Measurements from ENCODE around the gene PPIE.

The PPIE gene

DNA sequence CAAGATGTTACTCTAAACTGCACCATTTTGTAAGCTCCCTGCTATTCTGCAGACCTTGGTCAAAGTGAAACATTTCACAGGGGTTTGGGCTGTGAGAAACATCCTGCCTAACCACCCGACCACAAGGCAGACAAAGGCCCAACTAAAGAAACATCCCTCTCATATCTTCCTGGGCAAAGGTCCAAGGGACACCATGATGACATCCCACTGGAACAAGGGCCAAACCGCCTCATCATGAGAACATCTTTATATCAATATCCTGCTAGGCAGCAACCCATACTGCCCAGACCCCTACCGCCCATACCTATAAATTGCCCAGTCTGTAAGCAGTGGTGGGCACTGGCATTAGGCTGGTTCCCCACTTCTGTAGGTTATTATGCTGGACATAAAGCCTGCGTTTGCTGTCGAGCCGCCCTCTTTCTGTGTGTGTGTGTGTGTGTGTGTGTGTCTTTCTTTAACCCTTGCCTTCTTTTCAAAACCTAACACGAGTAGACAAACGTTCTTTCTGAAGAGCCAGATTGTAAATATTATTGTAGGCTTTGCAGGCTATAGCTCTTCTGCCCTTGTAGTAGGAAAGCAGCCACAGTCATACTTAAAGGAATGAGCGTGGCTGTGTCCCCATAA is 1.0 kb upstream of the PPIE start:
- peaks cover 15% of the 10 kb centered on the region for H3K79me1 ChIP-seq (replicated peaks; ENCODE audit: low read length, poor library complexity, severe bottlenecking)

DNA sequence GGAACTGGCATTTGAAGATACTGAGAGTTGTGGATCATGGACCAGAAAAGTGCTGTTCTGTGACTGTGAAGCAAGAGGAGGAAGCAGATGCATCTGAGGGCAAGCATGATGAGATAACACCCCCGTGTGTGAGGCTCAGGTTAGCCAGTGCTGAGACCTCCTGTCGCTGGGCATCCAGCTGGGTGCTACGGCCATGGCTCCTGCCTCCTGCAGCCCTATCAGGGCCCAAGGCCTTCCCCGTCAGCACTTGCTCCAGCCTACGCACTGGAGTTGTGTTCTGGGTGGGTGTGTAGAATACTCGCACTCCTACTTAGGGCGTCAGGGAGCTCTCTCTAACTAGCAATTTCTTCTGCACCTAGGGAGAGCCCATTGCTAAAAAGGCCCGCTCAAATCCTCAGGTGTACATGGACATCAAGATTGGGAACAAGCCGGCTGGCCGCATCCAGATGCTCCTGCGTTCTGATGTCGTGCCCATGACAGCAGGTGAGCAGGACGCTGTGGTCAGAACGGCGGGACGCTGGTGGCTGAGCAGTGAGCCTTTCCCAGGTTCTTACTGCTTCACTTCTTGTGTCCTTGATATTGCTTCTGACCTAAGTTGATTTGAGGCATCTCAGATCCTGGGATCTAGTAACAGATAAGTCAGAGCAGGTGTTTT is 6.5 kb downstream of the PPIE start:
- Histone ChIP-seq H3K79me1 (replicated peaks; ENCODE audit: low read length, poor library complexity, severe bottlenecking) (peaks cover 26% of the 10 kb centered on the region), H2BK5ac (ENCODE audit: low read depth, low read length, poor library complexity, severe bottlenecking) (no peak overlapping the region), H3K9ac (ENCODE audit: low read length) (no peak overlapping the region), H4K91ac (ENCODE audit: low read length) (no peak overlapping the region), H2AFZ (ENCODE audit: low read depth, low read length) (no peak overlapping the region), H2AK5ac (ENCODE audit: low read length, severe bottlenecking) (no peak overlapping the region), H3K27me3 (ENCODE audit: control insufficient read depth in 1 of 2, insufficient read depth in 1 of 2, low read length in 2 of 2) (no peaks in the 10 kb centered on the region), H3K14ac (ENCODE audit: low read length in 2 of 2) (no peak overlapping the region), H3K18ac (ENCODE audit: low read depth in 1 of 2, low read length in 2 of 2) (no peak overlapping the region), H2BK12ac (ENCODE audit: low read length in 2 of 2) (no peak overlapping the region), H3K4me3 (ENCODE audit: insufficient read depth in 1 of 2, low read depth in 1 of 2, low read length in 2 of 2) (no peak overlapping the region), H3K36me3 (ENCODE audit: control insufficient read depth in 1 of 2, insufficient read depth in 2 of 2, low read depth in 1 of 2, low read length in 2 of 2) (peaks cover 41 to 96% of the 10 kb centered on the region in 2 experiments), H3K4me2 (ENCODE audit: low read length, poor library complexity, severe bottlenecking) (no peak overlapping the region), H4K8ac (ENCODE audit: low read length) (no peak overlapping the region), H3K27ac (ENCODE audit: low read length, poor library complexity, severe bottlenecking) (no peak overlapping the region), H2BK120ac (ENCODE audit: low read depth, low read length) (no peak overlapping the region), H3K9me3 (ENCODE audit: control insufficient read depth, low read length) (no peaks in the 10 kb centered on the region), H2BK15ac (ENCODE audit: low read depth, poor library complexity, severe bottlenecking) (no peak overlapping the region), H3K4ac (ENCODE audit: low read depth in 1 of 2, low read length in 2 of 2) (no peak overlapping the region), H3K4me1 (ENCODE audit: control insufficient read depth, insufficient read depth, low read depth, low read length) (no peaks in the 10 kb centered on the region), H3K23ac (ENCODE audit: low read length in 2 of 2) (no peak overlapping the region)
- 96% methylated on average over 16 of the region's 16 CpGs for WGBS
- DNase-seq = no peak

More for the DNA sequence above, 1.0 kb upstream of the PPIE start:
- Histone ChIP-seq H2BK120ac (ENCODE audit: low read depth, low read length) (no peak overlapping the region), H2AK5ac (ENCODE audit: low read length, severe bottlenecking) (no peak overlapping the region), H3K9me3 (ENCODE audit: control insufficient read depth, low read length) (no peaks in the 10 kb centered on the region), H4K91ac (ENCODE audit: low read length) (no peak overlapping the region), H2AFZ (ENCODE audit: low read depth, low read length) (no peak overlapping the region), H2BK15ac (ENCODE audit: low read depth, poor library complexity, severe bottlenecking) (no peak overlapping the region), H3K23ac (ENCODE audit: low read length in 2 of 2) (no peak overlapping the region), H3K9ac (ENCODE audit: low read length) (no peak overlapping the region), H2BK12ac (ENCODE audit: low read length in 2 of 2) (peak overlapping the region in 1 of 2 experiments; percentile 19), H3K14ac (ENCODE audit: low read length in 2 of 2) (no peak overlapping the region), H3K27me3 (ENCODE audit: control insufficient read depth in 1 of 2, insufficient read depth in 1 of 2, low read length in 2 of 2) (peaks cover 27 to 33% of the 10 kb centered on the region in 2 experiments), H3K18ac (ENCODE audit: low read depth in 1 of 2, low read length in 2 of 2) (no peak overlapping the region), H3K36me3 (ENCODE audit: control insufficient read depth in 1 of 2, insufficient read depth in 2 of 2, low read depth in 1 of 2, low read length in 2 of 2) (peaks cover 3 to 27% of the 10 kb centered on the region in 2 experiments), H3K27ac (ENCODE audit: low read length, poor library complexity, severe bottlenecking) (no peak overlapping the region), H3K4me3 (ENCODE audit: insufficient read depth in 1 of 2, low read depth in 1 of 2, low read length in 2 of 2) (no peak overlapping the region), H3K4ac (ENCODE audit: low read depth in 1 of 2, low read length in 2 of 2) (no peak overlapping the region), H4K8ac (ENCODE audit: low read length) (no peak overlapping the region), H3K4me2 (ENCODE audit: low read length, poor library complexity, severe bottlenecking) (no peak overlapping the region), H3K4me1 (ENCODE audit: control insufficient read depth, insufficient read depth, low read depth, low read length) (peaks cover 6% of the 10 kb centered on the region), H2BK5ac (ENCODE audit: low read depth, low read length, poor library complexity, severe bottlenecking) (no peak overlapping the region)
- WGBS = 95% methylated on average over 4 of the region's 9 CpGs
- DNase-seq = peak; percentile 24

DNA sequence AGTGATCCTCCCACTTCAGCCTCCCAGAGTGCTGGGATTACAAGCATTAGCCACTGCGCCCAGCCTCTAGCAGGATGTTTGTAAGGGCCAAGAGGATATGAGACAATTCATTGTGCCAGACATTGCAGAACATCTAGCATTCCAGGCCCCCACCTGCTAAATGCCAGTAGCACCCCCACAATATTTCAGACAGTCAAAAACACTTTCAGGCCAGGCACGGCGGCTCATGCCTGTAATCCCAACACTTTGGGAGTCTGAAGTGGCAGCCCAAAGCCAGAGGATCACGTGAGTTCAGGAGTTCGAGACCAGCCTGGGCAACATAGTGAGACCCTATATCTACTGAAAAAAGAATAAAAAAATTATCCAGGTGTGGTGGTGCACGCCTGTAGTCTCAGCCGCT is 12.9 kb downstream of the PPIE start:
- Histone ChIP-seq H3K18ac (ENCODE audit: low read depth in 1 of 2, low read length in 2 of 2) (no peak overlapping the region), H3K27ac (ENCODE audit: low read length, poor library complexity, severe bottlenecking) (no peak overlapping the region), H2BK12ac (ENCODE audit: low read length in 2 of 2) (no peak overlapping the region), H2BK15ac (ENCODE audit: low read depth, poor library complexity, severe bottlenecking) (no peak overlapping the region), H3K9me3 (ENCODE audit: control insufficient read depth, low read length) (no peaks in the 10 kb centered on the region), H2AK5ac (ENCODE audit: low read length, severe bottlenecking) (no peak overlapping the region), H3K27me3 (ENCODE audit: control insufficient read depth in 1 of 2, insufficient read depth in 1 of 2, low read length in 2 of 2) (no peaks in the 10 kb centered on the region), H3K4me3 (ENCODE audit: insufficient read depth in 1 of 2, low read depth in 1 of 2, low read length in 2 of 2) (no peak overlapping the region), H2AFZ (ENCODE audit: low read depth, low read length) (no peak overlapping the region), H4K91ac (ENCODE audit: low read length) (no peak overlapping the region), H3K23ac (ENCODE audit: low read length in 2 of 2) (no peak overlapping the region), H3K14ac (ENCODE audit: low read length in 2 of 2) (no peak overlapping the region), H3K4me2 (ENCODE audit: low read length, poor library complexity, severe bottlenecking) (no peak overlapping the region), H4K8ac (ENCODE audit: low read length) (no peak overlapping the region), H3K36me3 (ENCODE audit: control insufficient read depth in 1 of 2, insufficient read depth in 2 of 2, low read depth in 1 of 2, low read length in 2 of 2) (peaks cover 59 to 96% of the 10 kb centered on the region in 2 experiments), H3K79me1 (replicated peaks; ENCODE audit: low read length, poor library complexity, severe bottlenecking) (peaks cover 6% of the 10 kb centered on the region), H3K4me1 (ENCODE audit: control insufficient read depth, insufficient read depth, low read depth, low read length) (no peaks in the 10 kb centered on the region), H3K4ac (ENCODE audit: low read depth in 1 of 2, low read length in 2 of 2) (no peak overlapping the region), H3K9ac (ENCODE audit: low read length) (no peak overlapping the region), H2BK5ac (ENCODE audit: low read depth, low read length, poor library complexity, severe bottlenecking) (no peak overlapping the region), H2BK120ac (ENCODE audit: low read depth, low read length) (no peak overlapping the region)
- DNase-seq = no peak
- WGBS = 94% methylated on average over 7 of the region's 7 CpGs

DNA sequence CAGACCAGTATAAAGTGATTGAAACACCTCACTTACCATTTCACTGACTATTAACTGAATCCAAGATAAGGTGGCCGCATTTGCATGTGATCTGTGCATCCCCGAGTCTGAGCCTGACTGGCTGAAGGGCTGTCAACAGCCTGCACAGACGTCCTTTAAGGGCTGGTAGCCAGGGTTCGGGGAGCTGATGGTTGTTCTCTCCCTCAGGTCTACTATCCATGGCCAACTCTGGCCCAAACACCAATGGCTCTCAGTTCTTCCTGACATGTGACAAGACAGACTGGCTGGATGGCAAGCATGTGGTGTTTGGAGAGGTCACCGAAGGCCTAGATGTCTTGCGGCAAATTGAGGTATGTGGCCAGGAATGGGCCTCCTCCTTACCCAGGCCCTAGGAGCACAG is 14.0 kb downstream of the PPIE start:
- 94% methylated on average over 6 of the region's 6 CpGs for WGBS
- Histone ChIP-seq H2BK15ac (ENCODE audit: low read depth, poor library complexity, severe bottlenecking) (no peak overlapping the region), H2AK5ac (ENCODE audit: low read length, severe bottlenecking) (no peak overlapping the region), H3K4me2 (ENCODE audit: low read length, poor library complexity, severe bottlenecking) (no peak overlapping the region), H4K91ac (ENCODE audit: low read length) (no peak overlapping the region), H3K23ac (ENCODE audit: low read length in 2 of 2) (no peak overlapping the region), H3K18ac (ENCODE audit: low read depth in 1 of 2, low read length in 2 of 2) (no peak overlapping the region), H4K8ac (ENCODE audit: low read length) (no peak overlapping the region), H3K9me3 (ENCODE audit: control insufficient read depth, low read length) (no peaks in the 10 kb centered on the region), H3K27me3 (ENCODE audit: control insufficient read depth in 1 of 2, insufficient read depth in 1 of 2, low read length in 2 of 2) (no peaks in the 10 kb centered on the region), H3K4me1 (ENCODE audit: control insufficient read depth, insufficient read depth, low read depth, low read length) (no peaks in the 10 kb centered on the region), H3K9ac (ENCODE audit: low read length) (no peak overlapping the region), H3K27ac (ENCODE audit: low read length, poor library complexity, severe bottlenecking) (no peak overlapping the region), H3K79me1 (replicated peaks; ENCODE audit: low read length, poor library complexity, severe bottlenecking) (peaks cover 6% of the 10 kb centered on the region), H3K4ac (ENCODE audit: low read depth in 1 of 2, low read length in 2 of 2) (no peak overlapping the region), H3K4me3 (ENCODE audit: insufficient read depth in 1 of 2, low read depth in 1 of 2, low read length in 2 of 2) (no peak overlapping the region), H2AFZ (ENCODE audit: low read depth, low read length) (no peak overlapping the region), H2BK12ac (ENCODE audit: low read length in 2 of 2) (no peak overlapping the region), H2BK5ac (ENCODE audit: low read depth, low read length, poor library complexity, severe bottlenecking) (no peak overlapping the region), H2BK120ac (ENCODE audit: low read depth, low read length) (no peak overlapping the region), H3K36me3 (ENCODE audit: control insufficient read depth in 1 of 2, insufficient read depth in 2 of 2, low read depth in 1 of 2, low read length in 2 of 2) (peaks cover 66 to 98% of the 10 kb centered on the region in 2 experiments), H3K14ac (ENCODE audit: low read length in 2 of 2) (no peak overlapping the region)
- no peak for DNase-seq
